HL-60 (cell line): ENCODE measurements around the gene AKAP13.

Experiments used
- CTCF ChIP-seq: IDR thresholded peaks from one replicate; pipeline ENCODE4 v1.5.1; 2011; ENCODE audit warnings: low read length, control low read depth, inconsistent platforms; ENCODE audit not compliant: insufficient read depth
- POLR2AphosphoS5 ChIP-seq: IDR thresholded peaks from 2 replicates; pipeline ENCODE4 v1.6.1; 2012; ENCODE audit warnings: low read depth
- REST ChIP-seq: IDR thresholded peaks from 2 replicates; pipeline ENCODE4 v1.6.1; 2012; ENCODE audit warnings: low read depth; ENCODE audit not compliant: insufficient replicate concordance

DNA sequence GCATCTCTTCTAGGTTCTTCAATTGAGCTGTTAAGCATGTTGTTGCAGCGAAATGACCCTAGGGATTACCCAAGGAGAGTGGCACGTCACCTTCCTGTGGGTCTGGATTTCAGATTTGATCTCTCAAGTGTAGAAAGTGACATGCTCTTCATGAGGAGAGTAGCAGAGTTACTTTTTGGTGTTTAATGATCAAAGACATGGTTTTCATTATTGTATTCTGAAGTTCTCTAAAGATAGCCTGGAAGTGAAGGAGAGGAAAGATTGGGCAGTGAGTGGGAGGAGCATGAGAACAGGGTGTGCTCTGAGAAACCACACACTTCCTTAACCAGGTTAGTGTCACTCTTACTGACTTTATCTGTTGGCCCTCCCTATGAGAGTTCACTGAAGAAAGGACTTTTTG lies 153.6 kb downstream of the AKAP13 start:
- TF ChIP-seq CTCF: no peak
- TF ChIP-seq REST: no peak
- TF ChIP-seq POLR2AphosphoS5: no peak
